ENCODE measurements around the gene LRRN2. TPM values are rescaled to one million over a fixed set of nuclear protein-coding genes. Genes with fewer than 3 reads are reported as not detected.

The LRRN2 gene
- total and polyA plus RNA-seq, 2 donors (not counting 3 experiments of a cell fraction or from before 2014, with no cell fraction given): not detected

DNA sequence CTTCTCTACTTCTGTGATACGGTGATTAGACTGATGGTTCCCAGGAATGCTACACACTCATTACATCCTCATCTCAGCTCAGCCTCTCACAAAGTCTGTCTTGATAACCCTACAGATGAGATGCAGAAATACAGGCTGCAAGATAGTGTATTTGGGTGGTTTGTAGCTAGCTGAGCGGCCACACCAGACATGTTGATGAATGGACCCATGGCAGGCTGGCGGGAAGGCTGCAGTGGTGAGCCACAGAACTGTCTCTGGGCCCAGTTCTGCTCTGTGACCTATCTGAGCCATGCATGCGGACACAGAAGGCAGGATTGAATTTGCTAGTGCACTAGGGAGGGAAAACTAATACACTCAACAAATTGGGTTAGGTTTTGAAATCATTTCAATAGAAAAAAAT lies 71.9 kb downstream of the LRRN2 start:
- Histone ChIP-seq H2AFZ (ENCODE audit: low read depth, low read length) (no peak overlapping the region), H3K4me1 (ENCODE audit: control insufficient read depth, extremely low read depth, insufficient read depth, low read length) (no peaks in the 10 kb centered on the region), H3K9me3 (replicated peaks; ENCODE audit: control insufficient read depth, insufficient read depth, low read length) (no peaks in the 10 kb centered on the region), H3K36me3 (ENCODE audit: control insufficient read depth in 2 of 2, extremely low read depth in 1 of 2, insufficient read depth in 2 of 2, low read length in 2 of 2) (no peaks in the 10 kb centered on the region), H3K9ac (replicated peaks; ENCODE audit: extremely low read depth, insufficient read depth, low read length) (no peak overlapping the region), H3K9me1 (replicated peaks; ENCODE audit: control insufficient read depth, extremely low read depth, insufficient read depth, low read length) (no peaks in the 10 kb centered on the region), H3K4me2 (ENCODE audit: insufficient read depth, low read length) (no peak overlapping the region), H3K27ac (ENCODE audit: insufficient read depth, low read depth, low read length) (no peak overlapping the region), H3K4me3 (replicated peaks in 1 of 3; ENCODE audit: insufficient read depth in 1 of 3, low read depth in 1 of 3, low read length in 3 of 3) (no peak overlapping the region), H3K27me3 (ENCODE audit: control insufficient read depth in 2 of 2, insufficient read depth in 2 of 2, low read length in 2 of 2) (peaks cover 0 to 8% of the 10 kb centered on the region in 2 experiments), H3K79me2 (ENCODE audit: control insufficient read depth, insufficient read depth, low read length) (no peaks in the 10 kb centered on the region), H4K20me1 (replicated peaks; ENCODE audit: control insufficient read depth, extremely low read depth, insufficient read depth, low read length) (no peaks in the 10 kb centered on the region)
- dilution Hi-C loops (cut with MboI; ENCODE audit: extremely low pct_ligation_motif_present, low sequenced_read_pairs): no loop called here
- intact Hi-C loops (cut with micrococcal nuclease): no loop called here
- ChIA-PET CTCF (interaction anchor here (0.9 to 1.1 kb wide), 2 partner anchors 11 to 193 kb away, joined by 3 read pairs; no protein-coding TSS in a partner anchor), POLR2A (no interaction called here)
- TF ChIP-seq CTCF (IDR thresholded peaks at IDR 0.05; ENCODE audit: extremely low read depth in 1 of 2, insufficient read depth in 1 of 2, low read depth in 1 of 2, low read length in 2 of 2): no peak
- no peak for TF ChIP-seq POLR2A (IDR thresholded peaks at IDR 0.05; ENCODE audit: low read depth, low read length)
- TF ChIP-seq EZH2 (IDR thresholded peaks at IDR 0.05; ENCODE audit: borderline replicate concordance, low read depth, low read length, severe bottlenecking): no peak
- TF ChIP-seq GATA2 (IDR thresholded peaks at IDR 0.05; ENCODE audit: insufficient read depth, insufficient read length, low read depth, low read length): no peak
- TF ChIP-seq JUN (IDR thresholded peaks at IDR 0.05; ENCODE audit: borderline replicate concordance, insufficient read depth, insufficient read length, low read depth): no peak
- no peak for TF ChIP-seq POLR2AphosphoS5 (IDR thresholded peaks at IDR 0.05; ENCODE audit: insufficient read depth, low read depth, low read length)
- no peak for TF ChIP-seq FOS (IDR thresholded peaks at IDR 0.05; ENCODE audit: borderline replicate concordance, insufficient read depth, low read length)
- DNase-seq (ENCODE audit: low read depth, low spot score): no peak
- BruUV-seq (replicated peaks): no TSS peak
- no peak for FAIRE-seq
